ENCODE measurements around the gene ACSM3.

- no peak for TF ChIP-seq CTCF (IDR thresholded peaks at IDR 0.05)
- TF ChIP-seq POLR2A (IDR thresholded peaks at IDR 0.05) = no peak
Observed at GRCh38 chr16:20807862-20808261, 44.0 kb downstream of the ACSM3 start.

All from testis (tissue), 2 donors.